RWPE1 (cell line): ENCODE measurements around the gene SLC38A1.
A peak's percentile ranks its signal among the peaks of the same experiment; 100 is the strongest.
"Not testable (repeated sequence)": the region's sequence is repeated elsewhere in the genome, so short reads cannot be mapped to it uniquely, and the experiment has no call there.

ENCODE experiments used
- CTCF ChIA-PET: fragments of 350-600 bp; sonication (Branson Sonifier 250); formaldehyde crosslinking; extraction: SDS; loops from one replicate; lab custom pipeline; 2021; lab: Yijun Ruan, JAX
- POLR2A ChIA-PET: fragments of 400-600 bp; formaldehyde crosslinking; extraction: SDS; loops from one replicate; lab custom pipeline; 2020; ENCODE audit warnings: antibody characterized with exemption; ENCODE audit not compliant: low non-redundant PET; lab: Yijun Ruan, JAX
- DNase-seq: peaks from one replicate; pipeline ENCODE4 v3.0.0; 2012; ENCODE audit warnings: low spot score
- H3K27ac ChIP-seq: fragments of 450-650 bp; 2 replicates; pipeline ENCODE4 v1.5.1; 2017
- TF ChIP-seq, protein P1 (sequence below): fragments of 450-650 bp; conservative IDR thresholded peaks from 2 replicates; pipeline ENCODE4 v1.5.1; 2017; ENCODE audit warnings: low read depth, mild to moderate bottlenecking

The SLC38A1 gene

GRCh38 chr12:46206471-46206870 lies 62.4 kb downstream of the SLC38A1 start:
- CTCF ChIA-PET: interaction anchor here (0.6 kb wide), 1 partner anchor 97 kb away, joined by 3 read pairs; no protein-coding TSS in a partner anchor
- TF ChIP-seq, protein P1, sequence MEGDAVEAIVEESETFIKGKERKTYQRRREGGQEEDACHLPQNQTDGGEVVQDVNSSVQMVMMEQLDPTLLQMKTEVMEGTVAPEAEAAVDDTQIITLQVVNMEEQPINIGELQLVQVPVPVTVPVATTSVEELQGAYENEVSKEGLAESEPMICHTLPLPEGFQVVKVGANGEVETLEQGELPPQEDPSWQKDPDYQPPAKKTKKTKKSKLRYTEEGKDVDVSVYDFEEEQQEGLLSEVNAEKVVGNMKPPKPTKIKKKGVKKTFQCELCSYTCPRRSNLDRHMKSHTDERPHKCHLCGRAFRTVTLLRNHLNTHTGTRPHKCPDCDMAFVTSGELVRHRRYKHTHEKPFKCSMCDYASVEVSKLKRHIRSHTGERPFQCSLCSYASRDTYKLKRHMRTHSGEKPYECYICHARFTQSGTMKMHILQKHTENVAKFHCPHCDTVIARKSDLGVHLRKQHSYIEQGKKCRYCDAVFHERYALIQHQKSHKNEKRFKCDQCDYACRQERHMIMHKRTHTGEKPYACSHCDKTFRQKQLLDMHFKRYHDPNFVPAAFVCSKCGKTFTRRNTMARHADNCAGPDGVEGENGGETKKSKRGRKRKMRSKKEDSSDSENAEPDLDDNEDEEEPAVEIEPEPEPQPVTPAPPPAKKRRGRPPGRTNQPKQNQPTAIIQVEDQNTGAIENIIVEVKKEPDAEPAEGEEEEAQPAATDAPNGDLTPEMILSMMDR: no peak
- no peak for DNase-seq
- H3K27ac ChIP-seq: no peak overlapping the region
- POLR2A ChIA-PET: no interaction called here

- no peak for DNase-seq
- ChIA-PET CTCF (interaction anchor here (0.7 to 1.2 kb wide), 2 partner anchors 12 to 26 kb away, joined by 3 read pairs; no protein-coding TSS in a partner anchor), POLR2A (no interaction called here)
- TF ChIP-seq, protein P1: no peak
- no peak overlapping the region for H3K27ac ChIP-seq
Measured at GRCh38 chr12:46205294-46205693, 63.5 kb downstream of the SLC38A1 start.

- POLR2A ChIA-PET: no interaction called here
- TF ChIP-seq, protein P1: no peak
- CTCF ChIA-PET: interaction anchor here (0.6 to 1.5 kb wide), 2 partner anchors 47 to 76 kb away, joined by 3 read pairs; no protein-coding TSS in a partner anchor
- DNase-seq: no peak
- H3K27ac ChIP-seq: peak overlapping the region; percentile 21; the same call in 1 of the 2 replicates
Measured at GRCh38 chr12:46201284-46201789, 67.5 kb downstream of the SLC38A1 start.

- DNase-seq: no peak
- POLR2A ChIA-PET: no interaction called here
- H3K27ac ChIP-seq: no peak overlapping the region
- CTCF ChIA-PET: interaction anchor here (1.5 kb wide), 1 partner anchor 75 kb away, joined by 3 read pairs; no protein-coding TSS in a partner anchor
- TF ChIP-seq, protein P1: no peak
Measured at GRCh38 chr12:46200551-46200950, 68.3 kb downstream of the SLC38A1 start.

DNA sequence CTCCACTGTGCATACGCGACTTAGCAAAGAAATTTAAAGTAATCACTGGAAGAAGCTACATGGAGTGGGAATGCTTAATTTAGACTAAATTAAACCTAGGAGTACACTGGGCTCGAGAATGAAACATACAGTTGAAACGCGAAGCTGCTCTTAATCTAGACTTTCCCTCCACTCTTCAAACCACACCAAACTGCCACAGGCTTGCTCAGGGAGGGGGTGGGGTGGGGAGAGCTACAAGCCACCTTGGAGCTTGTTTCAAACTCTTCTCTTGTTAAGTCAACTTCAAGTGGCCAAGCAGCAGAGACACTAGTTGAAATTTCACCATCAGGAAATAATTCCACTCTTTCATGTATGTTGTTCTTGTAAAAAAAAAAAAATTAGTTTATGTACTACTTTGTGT lies 69.9 kb downstream of the SLC38A1 start:
- no peak for DNase-seq
- CTCF ChIA-PET: interaction anchor here (0.6 kb wide), 2 partner anchors 104 to 574 kb away, joined by 4 read pairs; no protein-coding TSS in a partner anchor
- TF ChIP-seq, protein P1: no peak
- H3K27ac ChIP-seq: no peak overlapping the region
- POLR2A ChIA-PET: no interaction called here

GRCh38 chr12:46197883-46198282 lies 71.0 kb downstream of the SLC38A1 start:
- CTCF ChIA-PET: no interaction called here
- no peak for DNase-seq
- TF ChIP-seq, protein P1: no peak
- POLR2A ChIA-PET: no interaction called here
- H3K27ac ChIP-seq: no peak overlapping the region

DNA sequence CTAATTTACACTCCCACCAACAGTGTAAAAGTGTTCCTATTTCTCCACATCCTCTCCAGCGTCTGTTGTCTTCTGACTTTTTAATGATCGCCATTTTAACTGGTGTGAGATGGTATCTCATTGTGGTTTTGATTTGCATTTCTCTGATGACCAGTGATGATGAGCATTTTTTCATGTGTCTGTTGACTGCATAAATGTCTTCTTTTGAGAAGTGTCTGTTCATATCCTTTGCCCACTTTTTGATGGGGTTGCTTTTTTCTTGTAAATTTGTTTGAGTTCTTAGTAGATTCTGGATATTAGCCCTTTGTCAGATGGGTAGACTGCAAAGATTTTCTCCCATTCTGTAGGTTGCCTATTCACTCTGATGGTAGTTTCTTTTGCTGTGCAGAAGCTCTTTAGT lies 78.3 kb downstream of the SLC38A1 start:
- H3K27ac ChIP-seq, DNase-seq, POLR2A ChIA-PET, CTCF ChIA-PET: not testable (repeated sequence)
